ENCODE results near the gene SF1. TPM values are rescaled to one million over a fixed set of nuclear protein-coding genes. Genes with fewer than 3 reads are reported as not detected.

Gene SF1
- total and polyA plus RNA-seq, 2 of the 4 experiments (the other 2 are of a cell fraction): 56.8 to 88.0 TPM

GRCh38 chr11:64765851-64766665 lies 12.3 kb downstream of the SF1 start:
- in situ Hi-C loops (cut with MboI; ENCODE audit: low sequenced_read_pairs): no loop called here
- Histone ChIP-seq H3K18ac (ENCODE audit: low read depth, low read length) (no peak overlapping the region), H4K8ac (ENCODE audit: low read depth in 2 of 2, low read length in 2 of 2) (no peak overlapping the region), H3K27me3 (ENCODE audit: control insufficient read depth, insufficient read depth, low read length) (no peaks in the 10 kb centered on the region), H3K4me1 (ENCODE audit: control insufficient read depth, insufficient read depth, low read length) (peaks cover 13% of the 10 kb centered on the region), H3K4me2 (ENCODE audit: low read depth, low read length) (no peak overlapping the region), H3K27ac (ENCODE audit: insufficient read depth, low read length) (no peak overlapping the region), H2BK5ac (ENCODE audit: low read depth, low read length, poor library complexity, severe bottlenecking) (no peak overlapping the region), H3K79me1 (ENCODE audit: low read depth in 1 of 2, low read length in 2 of 2) (peaks cover 42 to 85% of the 10 kb centered on the region in 2 experiments), H4K20me1 (ENCODE audit: insufficient read depth, low read length) (peaks cover 79% of the 10 kb centered on the region), H2BK15ac (ENCODE audit: low read depth, low read length) (no peak overlapping the region), H2AK9ac (replicated peaks; ENCODE audit: low read depth, low read length, poor library complexity) (no peak overlapping the region), H3K14ac (replicated peaks; ENCODE audit: low read depth, low read length) (no peak overlapping the region), H3K4ac (ENCODE audit: low read depth, low read length) (no peak overlapping the region), H2AK5ac (ENCODE audit: low read depth, low read length) (no peak overlapping the region), H2BK20ac (ENCODE audit: low read depth, low read length) (no peak overlapping the region), H3K9me3 (ENCODE audit: control insufficient read depth, insufficient read depth, low read length) (no peaks in the 10 kb centered on the region), H3K9ac (ENCODE audit: low read depth, low read length) (no peak overlapping the region), H3K9me1 (ENCODE audit: insufficient read depth, low read length) (peaks cover 14% of the 10 kb centered on the region; the same call in 1 of the 2 replicates), H3K56ac (ENCODE audit: extremely low read depth, insufficient read depth, low read length) (no peak overlapping the region), H2BK120ac (ENCODE audit: low read depth, low read length) (no peak overlapping the region), H2AFZ (replicated peaks; ENCODE audit: low read length, poor library complexity) (no peak overlapping the region), H4K5ac (ENCODE audit: low read depth, low read length) (no peak overlapping the region), H3K23ac (ENCODE audit: low read depth, low read length) (no peak overlapping the region), H3K36me3 (ENCODE audit: control insufficient read depth, insufficient read depth, low read length) (peaks cover 86% of the 10 kb centered on the region), H3K4me3 (ENCODE audit: insufficient read depth, low read depth, low read length) (no peak overlapping the region), H4K91ac (ENCODE audit: insufficient read depth, low read depth, low read length) (no peak overlapping the region)
- ChIA-PET CTCF (no interaction called here), POLR2A (ENCODE audit: unreplicated experiment) (no interaction called here)
- intact Hi-C loops (cut with micrococcal nuclease): loop anchor here (2.0 kb wide), 1 partner anchor 77 kb away; no protein-coding TSS in a partner anchor
- ATAC-seq (ENCODE audit: low read depth) (no peak), DNase-seq (no peak)
- BruUV-seq (replicated peaks): no TSS peak
- no peak for TF ChIP-seq ELK1 (IDR thresholded peaks at IDR 0.05; ENCODE audit: borderline replicate concordance, low read depth, low read length)
- dilution Hi-C loops (cut with HindIII; ENCODE audit: low sequenced_read_pairs, unreplicated experiment): no loop called here
- 87% methylated on average over 9 of the region's 42 CpGs; no CpG with 5 or more reads in 1 of the 2 experiments for WGBS, 2 experiments (ENCODE audit: extremely low coverage in 2 of 2, insufficient read length in 1 of 2)
